HepG2 (cell line): ENCODE data around the gene DUSP9. TPM values are rescaled to one million over a fixed set of nuclear protein-coding genes. Genes with fewer than 3 reads are reported as not detected.

ENCODE experiments used
- CBX5 ChIP-seq: sonication (generic); formaldehyde crosslinking; IDR thresholded peaks from 2 replicates; pipeline ENCODE4 v1.4.0; 2020; ENCODE audit warnings: missing genetic modification reagents, borderline replicate concordance
- GABPB1 ChIP-seq: IDR thresholded peaks from 2 replicates; pipeline ENCODE4 v1.6.1; 2016; ENCODE audit warnings: mild to moderate bottlenecking, missing genetic modification reagents, moderate library complexity, missing compliant biosample characterization
- HNRNPL ChIP-seq: fragments of 200-400 bp; formaldehyde crosslinking; IDR thresholded peaks from 2 replicates; pipeline ENCODE4 v1.6.1; 2017; ENCODE audit warnings: mild to moderate bottlenecking, low read depth, low read length
- HNRNPLL ChIP-seq: fragments of 200-400 bp; formaldehyde crosslinking; IDR thresholded peaks from 2 replicates; pipeline ENCODE4 v1.6.1; 2017; ENCODE audit warnings: mild to moderate bottlenecking, low read depth, low read length; ENCODE audit not compliant: poor library complexity, severe bottlenecking
- IRF2 ChIP-seq: IDR thresholded peaks from 2 replicates; pipeline ENCODE4 v1.6.1; 2018; ENCODE audit warnings: missing genetic modification reagents, missing compliant biosample characterization
- KDM3A ChIP-seq: IDR thresholded peaks from 2 replicates; pipeline ENCODE4 v1.6.1; 2018; ENCODE audit warnings: low read depth, missing compliant biosample characterization
- KLF12 ChIP-seq: sonication (generic); formaldehyde crosslinking; IDR thresholded peaks from 2 replicates; pipeline ENCODE4 v1.4.0; 2020; ENCODE audit warnings: missing genetic modification reagents, borderline replicate concordance
- MEF2D ChIP-seq: sonication (generic); formaldehyde crosslinking; IDR thresholded peaks from 2 replicates; pipeline ENCODE4 v1.5.1; 2020; ENCODE audit warnings: mild to moderate bottlenecking, missing genetic modification reagents
- MEIS1 ChIP-seq: sonication (generic); formaldehyde crosslinking; IDR thresholded peaks from 2 replicates; pipeline ENCODE4 v1.9.0; 2021; ENCODE audit warnings: mild to moderate bottlenecking, missing genetic modification reagents, moderate library complexity, borderline replicate concordance
- MZF1 ChIP-seq: sonication (generic); formaldehyde crosslinking; IDR thresholded peaks from 2 replicates; pipeline ENCODE4 v1.8.1; 2023; ENCODE audit warnings: mild to moderate bottlenecking, missing genetic modification reagents, borderline replicate concordance
- NBN ChIP-seq: fragments of 450-650 bp; conservative IDR thresholded peaks from 2 replicates; pipeline ENCODE4 v1.6.1; 2017
- NFKBIZ ChIP-seq: IDR thresholded peaks from 2 replicates; pipeline ENCODE4 v1.6.1; 2018; ENCODE audit warnings: missing genetic modification reagents, missing compliant biosample characterization
- RFXANK ChIP-seq: IDR thresholded peaks from 2 replicates; pipeline ENCODE4 v1.6.1; 2016
- SKI ChIP-seq: fragments of 450-650 bp; IDR thresholded peaks from one replicate; pipeline ENCODE4 v1.6.1; 2018; ENCODE audit warnings: mild to moderate bottlenecking; ENCODE audit not compliant: partially characterized antibody
- SYNCRIP ChIP-seq: fragments of 200-400 bp; formaldehyde crosslinking; IDR thresholded peaks from 2 replicates; pipeline ENCODE4 v1.6.1; 2018; ENCODE audit warnings: mild to moderate bottlenecking, low read depth, low read length; ENCODE audit not compliant: insufficient read depth
- ZMYM2 ChIP-seq: sonication (generic); formaldehyde crosslinking; IDR thresholded peaks from 2 replicates; pipeline ENCODE4 v1.8.0; 2022; ENCODE audit warnings: mild to moderate bottlenecking, missing genetic modification reagents
- ZNF136 ChIP-seq: sonication (generic); formaldehyde crosslinking; IDR thresholded peaks from 2 replicates; pipeline ENCODE4 v1.8.1; 2022; ENCODE audit warnings: low read depth, mild to moderate bottlenecking, moderate library complexity, missing genetic modification reagents
- ZNF232 ChIP-seq: sonication (generic); formaldehyde crosslinking; IDR thresholded peaks from 2 replicates; pipeline ENCODE4 v1.4.0; 2020; ENCODE audit warnings: missing genetic modification reagents, borderline replicate concordance
- ZNF441 ChIP-seq: sonication (generic); formaldehyde crosslinking; IDR thresholded peaks from 2 replicates; pipeline ENCODE4 v1.7.0; 2021; ENCODE audit warnings: missing genetic modification reagents, borderline replicate concordance
- ZNF543 ChIP-seq: sonication (generic); formaldehyde crosslinking; IDR thresholded peaks from 2 replicates; pipeline ENCODE4 v1.4.0; 2020; ENCODE audit warnings: mild to moderate bottlenecking, missing genetic modification reagents
- ZNF572 ChIP-seq: sonication (generic); formaldehyde crosslinking; IDR thresholded peaks from 2 replicates; pipeline ENCODE4 v1.5.1; 2020; ENCODE audit warnings: mild to moderate bottlenecking, missing genetic modification reagents
- ZNF670 ChIP-seq: sonication (generic); formaldehyde crosslinking; IDR thresholded peaks from 2 replicates; pipeline ENCODE4 v1.8.0; 2022; ENCODE audit warnings: mild to moderate bottlenecking, missing genetic modification reagents, borderline replicate concordance
- ZNF777 ChIP-seq: sonication (generic); formaldehyde crosslinking; IDR thresholded peaks from 2 replicates; pipeline ENCODE4 v1.4.0; 2020; ENCODE audit warnings: missing genetic modification reagents
- ZNF878 ChIP-seq: sonication (generic); formaldehyde crosslinking; IDR thresholded peaks from 2 replicates; pipeline ENCODE4 v1.8.1; 2023; ENCODE audit warnings: mild to moderate bottlenecking, missing genetic modification reagents, moderate library complexity
- polyA plus RNA-seq, 8 experiments: library from polyadenylated mRNA; depleted of rRNA in 3 of 8; stranded (reverse) in 7 of 8; unstranded in 1 of 8; fragments of >200 nt; fragmentation: Illumina TruSeq in 4 of 8; extraction: Trizol in 4 of 8; gene quantifications; 2 replicates each; pipeline versions ENCODE4 v1.2.1 to v1.2.3, GENCODE V29; 2011 to 2016; ENCODE audit warnings: low read depth in 4 of 8, missing spikeins in 1 of 8, mixed read lengths in 1 of 8; ENCODE audit not compliant: insufficient read depth in 1 of 8
- total RNA-seq, 5 experiments: library from RNA; depleted of rRNA; stranded (reverse); fragments of >200 nt; fragmentation: Illumina TruSeq; extraction: Trizol; gene quantifications; 2 replicates each; pipeline ENCODE4 v1.2.3, GENCODE V29; 2016; ENCODE audit warnings: low read depth in 1 of 5
- TF ChIP-seq, protein P1 (sequence below): sonication (generic); formaldehyde crosslinking; IDR thresholded peaks from 2 replicates; pipeline ENCODE4 v1.8.1; 2023; ENCODE audit warnings: mild to moderate bottlenecking, moderate library complexity, missing genetic modification reagents
- TF ChIP-seq, protein P2 (sequence below), 2 experiments: sonication (generic) in 1 of 2; formaldehyde crosslinking in 1 of 2; IDR thresholded peaks; 2 replicates each; pipeline versions ENCODE4 v1.4.0 to v1.6.1; 2018 to 2020; ENCODE audit warnings: missing genetic modification reagents in 2 of 2, borderline replicate concordance in 1 of 2, low read depth in 1 of 2, mild to moderate bottlenecking in 1 of 2, missing biosample characterization in 1 of 2
- TF ChIP-seq, protein P3 (sequence below): sonication (generic); formaldehyde crosslinking; IDR thresholded peaks from 2 replicates; pipeline ENCODE4 v1.5.0; 2020; ENCODE audit warnings: mild to moderate bottlenecking, missing genetic modification reagents, moderate library complexity

Gene DUSP9
- total and polyA plus RNA-seq, 2 of the 13 experiments (the other 11 are each of a cell fraction or from before 2014, with no cell fraction given), result 235 to 435 TPM

DNA sequence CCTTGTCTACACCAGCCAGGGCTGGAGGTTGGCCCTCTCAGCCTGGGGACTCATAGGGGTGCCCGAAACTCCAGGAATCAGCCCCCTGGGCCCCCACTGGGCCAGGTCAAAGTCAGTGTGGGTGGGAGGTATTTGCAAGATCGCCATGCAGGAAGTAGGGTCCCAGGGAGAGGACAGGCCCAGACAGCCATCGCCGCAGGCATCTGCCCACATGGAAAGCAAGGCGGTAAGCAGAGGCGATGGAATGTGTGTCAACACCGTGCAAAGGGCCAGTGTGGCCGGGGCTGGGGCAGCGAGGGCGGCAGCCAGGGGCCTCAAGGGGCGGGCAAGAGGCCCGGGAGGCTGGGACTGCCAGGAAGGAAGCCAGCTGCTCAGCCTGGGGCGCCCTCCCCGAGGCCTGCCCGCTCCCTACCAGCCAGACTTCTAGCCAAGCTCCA, 19.3 kb upstream of the DUSP9 start (continued):
- TF ChIP-seq SKI, result peak; percentile 61
- peak; percentile 5; the same call in 1 of the 2 replicates for TF ChIP-seq ZNF777
- no peak; the same call in 1 of the 2 replicates for TF ChIP-seq RFXANK
- TF ChIP-seq, protein P1, sequence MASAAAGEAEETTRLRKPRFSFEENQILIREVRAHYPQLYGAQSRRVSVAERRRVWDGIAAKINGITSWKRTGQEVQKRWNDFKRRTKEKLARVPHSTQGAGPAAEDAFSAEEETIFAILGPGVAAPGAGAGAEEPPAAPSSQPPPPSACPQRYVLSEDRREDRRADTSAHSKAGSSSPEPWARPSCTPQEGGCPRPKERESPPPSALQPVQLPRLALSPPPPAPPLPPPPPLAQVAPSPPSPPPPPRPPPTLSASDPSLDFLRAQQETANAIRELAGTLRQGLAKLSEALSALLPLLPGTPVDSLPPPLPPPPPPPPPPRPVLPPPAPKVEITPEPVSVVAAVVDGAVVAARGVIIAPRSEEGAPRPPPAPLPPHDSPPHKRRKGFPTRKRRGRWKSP (CRISPR knock-in tag), result peak; percentile 72
- TF ChIP-seq ZNF572 (CRISPR knock-in tag), result no peak
- TF ChIP-seq HNRNPLL, result peak; percentile 22
- peak; percentile 33; the same call in 1 of the 2 replicates for TF ChIP-seq ZNF441 (CRISPR knock-in tag)
- peak; percentile 82; the same call in 1 of the 2 replicates for TF ChIP-seq ZNF232 (CRISPR knock-in tag)
- peak; percentile 55; the same call in 1 of the 2 replicates for TF ChIP-seq IRF2 (CRISPR knock-in tag)
- no peak for TF ChIP-seq ZMYM2 (CRISPR knock-in tag)
- no peak for TF ChIP-seq MEIS1 (CRISPR knock-in tag)
- TF ChIP-seq CBX5 (CRISPR knock-in tag), result peak; percentile 84; the same call in 1 of the 2 replicates
- peak; percentile 59; the same call in 1 of the 2 replicates for TF ChIP-seq KDM3A (CRISPR knock-in tag)
- TF ChIP-seq ZNF543 (CRISPR knock-in tag), result no peak; the same call in 1 of the 2 replicates
- peak; percentile 70; the same call in 1 of the 2 replicates for TF ChIP-seq GABPB1 (CRISPR knock-in tag)
- no peak for TF ChIP-seq MZF1 (CRISPR knock-in tag)
- TF ChIP-seq HNRNPL, result peak; percentile 94
- TF ChIP-seq SYNCRIP, result no peak
- 0 out of 2 replicates have a peak, but pooled peaks have one; percentile 41 for TF ChIP-seq MEF2D (CRISPR knock-in tag)
- TF ChIP-seq, protein P2, sequence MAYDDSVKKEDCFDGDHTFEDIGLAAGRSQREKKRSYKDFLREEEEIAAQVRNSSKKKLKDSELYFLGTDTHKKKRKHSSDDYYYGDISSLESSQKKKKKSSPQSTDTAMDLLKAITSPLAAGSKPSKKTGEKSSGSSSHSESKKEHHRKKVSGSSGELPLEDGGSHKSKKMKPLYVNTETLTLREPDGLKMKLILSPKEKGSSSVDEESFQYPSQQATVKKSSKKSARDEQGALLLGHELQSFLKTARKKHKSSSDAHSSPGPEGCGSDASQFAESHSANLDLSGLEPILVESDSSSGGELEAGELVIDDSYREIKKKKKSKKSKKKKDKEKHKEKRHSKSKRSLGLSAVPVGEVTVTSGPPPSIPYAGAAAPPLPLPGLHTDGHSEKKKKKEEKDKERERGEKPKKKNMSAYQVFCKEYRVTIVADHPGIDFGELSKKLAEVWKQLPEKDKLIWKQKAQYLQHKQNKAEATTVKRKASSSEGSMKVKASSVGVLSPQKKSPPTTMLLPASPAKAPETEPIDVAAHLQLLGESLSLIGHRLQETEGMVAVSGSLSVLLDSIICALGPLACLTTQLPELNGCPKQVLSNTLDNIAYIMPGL (CRISPR knock-in tag; IDR thresholded peaks at IDR 0.05; ENCODE audit: borderline replicate concordance in 1 of 2, low read depth in 1 of 2), result peak in 1 of 2 experiments; percentile 25; a peak in 2 of 4 replicates
- 0 out of 2 replicates have a peak, but pooled peaks have one; percentile 44 for TF ChIP-seq ZNF878 (CRISPR knock-in tag)
- TF ChIP-seq ZNF670, result 0 out of 2 replicates have a peak, but pooled peaks have one; percentile 52
- TF ChIP-seq NFKBIZ (CRISPR knock-in tag), result no peak
- TF ChIP-seq, protein P3, sequence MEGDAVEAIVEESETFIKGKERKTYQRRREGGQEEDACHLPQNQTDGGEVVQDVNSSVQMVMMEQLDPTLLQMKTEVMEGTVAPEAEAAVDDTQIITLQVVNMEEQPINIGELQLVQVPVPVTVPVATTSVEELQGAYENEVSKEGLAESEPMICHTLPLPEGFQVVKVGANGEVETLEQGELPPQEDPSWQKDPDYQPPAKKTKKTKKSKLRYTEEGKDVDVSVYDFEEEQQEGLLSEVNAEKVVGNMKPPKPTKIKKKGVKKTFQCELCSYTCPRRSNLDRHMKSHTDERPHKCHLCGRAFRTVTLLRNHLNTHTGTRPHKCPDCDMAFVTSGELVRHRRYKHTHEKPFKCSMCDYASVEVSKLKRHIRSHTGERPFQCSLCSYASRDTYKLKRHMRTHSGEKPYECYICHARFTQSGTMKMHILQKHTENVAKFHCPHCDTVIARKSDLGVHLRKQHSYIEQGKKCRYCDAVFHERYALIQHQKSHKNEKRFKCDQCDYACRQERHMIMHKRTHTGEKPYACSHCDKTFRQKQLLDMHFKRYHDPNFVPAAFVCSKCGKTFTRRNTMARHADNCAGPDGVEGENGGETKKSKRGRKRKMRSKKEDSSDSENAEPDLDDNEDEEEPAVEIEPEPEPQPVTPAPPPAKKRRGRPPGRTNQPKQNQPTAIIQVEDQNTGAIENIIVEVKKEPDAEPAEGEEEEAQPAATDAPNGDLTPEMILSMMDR (CRISPR knock-in tag), result peak; percentile 39
- 0 out of 2 replicates have a peak, but pooled peaks have one; percentile 43 for TF ChIP-seq KLF12 (CRISPR knock-in tag)
- TF ChIP-seq ZNF136 (CRISPR knock-in tag), result no peak
- TF ChIP-seq NBN, result no peak
